AG04450 (cell line): ENCODE measurements around the gene MYL2. TPM values are rescaled to one million over a fixed set of nuclear protein-coding genes. Genes with fewer than 3 reads are reported as not detected.

Source experiments
- CTCF ChIA-PET: fragments of 300-600, 350-600 bp; formaldehyde crosslinking; extraction: SDS; loops from one replicate; lab custom pipeline; 2022; ENCODE audit warnings: antibody characterized with exemption, inconsistent platforms; lab: Charles Lee
- POLR2A ChIA-PET: fragments of 350-600 bp; formaldehyde crosslinking; extraction: SDS; loops from one replicate; lab custom pipeline; 2021; ENCODE audit warnings: antibody characterized with exemption, inconsistent platforms; lab: Yijun Ruan, JAX
- DNase-seq: peaks from one replicate; pipeline ENCODE4 v3.0.0-alpha.2; 2011; ENCODE audit warnings: low read depth, low spot score
- H3K27ac ChIP-seq: one replicate; pipeline ENCODE4 v1.5.1; 2012; ENCODE audit warnings: low read depth, low read length, control low read depth
- H3K27me3 ChIP-seq: one replicate; pipeline ENCODE4 v1.6.0; 2012; ENCODE audit warnings: low read length; ENCODE audit not compliant: control insufficient read depth, insufficient read depth
- H3K4me3 ChIP-seq: 2 replicates; pipeline ENCODE4 v1.5.1; 2011; ENCODE audit warnings: mild to moderate bottlenecking, low read depth, low read length, control low read depth
- H3K9me3 ChIP-seq: 2 replicates; pipeline ENCODE4 v1.5.1; 2012; ENCODE audit warnings: low read length; ENCODE audit not compliant: control insufficient read depth, insufficient read depth
- polyA plus RNA-seq: library from polyadenylated mRNA; depleted of rRNA; stranded (reverse); fragments of >200 nt; gene quantifications from 2 replicates; pipeline ENCODE4 v1.2.3, GENCODE V29; 2011
- TF ChIP-seq, protein P1 (sequence below): IDR thresholded peaks from 2 replicates; pipeline ENCODE4 v1.5.1; 2011; ENCODE audit warnings: low read depth, low read length, control low read depth, inconsistent platforms

The MYL2 gene
- polyA plus RNA-seq, 1 experiment: not detected

DNA sequence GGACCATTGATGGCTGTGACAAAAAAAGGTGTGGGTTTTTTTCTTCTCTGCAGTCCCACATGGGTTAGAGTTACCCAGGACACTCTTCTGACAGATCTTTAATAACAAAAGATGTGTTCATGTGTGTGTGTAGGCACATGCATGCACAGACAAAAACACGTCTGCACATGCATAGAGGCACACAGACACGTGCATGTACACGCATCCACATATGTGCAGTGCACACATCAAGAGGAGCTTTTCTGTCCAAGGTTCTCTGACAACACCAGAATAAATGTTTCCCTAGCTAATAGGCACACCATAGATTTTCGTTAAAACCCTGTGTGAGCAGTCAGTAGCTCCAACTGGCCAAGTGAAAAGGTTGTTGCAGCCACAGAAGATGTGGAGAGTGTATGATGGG, 2.8 kb upstream of the MYL2 start:
- Histone ChIP-seq H3K4me3 (no peak overlapping the region), H3K9me3 (no peaks in the 10 kb centered on the region), H3K27me3 (peaks cover 9% of the 10 kb centered on the region), H3K27ac (no peak overlapping the region)
- TF ChIP-seq, protein P1, sequence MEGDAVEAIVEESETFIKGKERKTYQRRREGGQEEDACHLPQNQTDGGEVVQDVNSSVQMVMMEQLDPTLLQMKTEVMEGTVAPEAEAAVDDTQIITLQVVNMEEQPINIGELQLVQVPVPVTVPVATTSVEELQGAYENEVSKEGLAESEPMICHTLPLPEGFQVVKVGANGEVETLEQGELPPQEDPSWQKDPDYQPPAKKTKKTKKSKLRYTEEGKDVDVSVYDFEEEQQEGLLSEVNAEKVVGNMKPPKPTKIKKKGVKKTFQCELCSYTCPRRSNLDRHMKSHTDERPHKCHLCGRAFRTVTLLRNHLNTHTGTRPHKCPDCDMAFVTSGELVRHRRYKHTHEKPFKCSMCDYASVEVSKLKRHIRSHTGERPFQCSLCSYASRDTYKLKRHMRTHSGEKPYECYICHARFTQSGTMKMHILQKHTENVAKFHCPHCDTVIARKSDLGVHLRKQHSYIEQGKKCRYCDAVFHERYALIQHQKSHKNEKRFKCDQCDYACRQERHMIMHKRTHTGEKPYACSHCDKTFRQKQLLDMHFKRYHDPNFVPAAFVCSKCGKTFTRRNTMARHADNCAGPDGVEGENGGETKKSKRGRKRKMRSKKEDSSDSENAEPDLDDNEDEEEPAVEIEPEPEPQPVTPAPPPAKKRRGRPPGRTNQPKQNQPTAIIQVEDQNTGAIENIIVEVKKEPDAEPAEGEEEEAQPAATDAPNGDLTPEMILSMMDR: no peak
- CTCF ChIA-PET: interaction anchor here (1.0 kb wide), 1 partner anchor 9 kb away, joined by 3 read pairs; no protein-coding TSS in a partner anchor
- POLR2A ChIA-PET: no interaction called here
- DNase-seq: no peak

DNA sequence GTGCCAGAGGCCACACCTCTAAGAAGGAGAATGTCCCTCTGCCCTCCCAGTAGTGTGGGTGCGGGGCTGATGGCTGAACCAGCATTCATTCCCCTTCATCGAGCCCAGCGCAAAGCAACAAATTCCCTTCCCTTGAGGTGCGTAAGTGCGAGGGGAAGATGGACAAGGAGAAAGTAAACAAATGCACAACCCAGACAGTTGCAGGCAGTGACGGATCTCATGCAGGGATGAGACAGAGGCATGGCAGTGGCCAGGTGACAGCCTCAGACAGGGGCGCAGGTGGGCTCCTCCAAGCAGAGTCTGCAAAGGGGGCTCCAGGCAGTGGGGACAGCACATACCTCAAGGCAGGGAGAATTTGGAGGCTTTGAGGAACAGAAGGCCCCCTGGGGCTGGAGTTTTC, 2.3 kb upstream of the MYL2 start:
- Histone ChIP-seq H3K4me3 (no peak overlapping the region), H3K9me3 (no peaks in the 10 kb centered on the region), H3K27ac (no peak overlapping the region), H3K27me3 (peaks cover 9% of the 10 kb centered on the region)
- ChIA-PET CTCF (interaction anchor here (1.0 kb wide), 1 partner anchor 10 kb away, joined by 3 read pairs; no protein-coding TSS in a partner anchor), POLR2A (no interaction called here)
- no peak for DNase-seq
- TF ChIP-seq, protein P1: no peak

DNA sequence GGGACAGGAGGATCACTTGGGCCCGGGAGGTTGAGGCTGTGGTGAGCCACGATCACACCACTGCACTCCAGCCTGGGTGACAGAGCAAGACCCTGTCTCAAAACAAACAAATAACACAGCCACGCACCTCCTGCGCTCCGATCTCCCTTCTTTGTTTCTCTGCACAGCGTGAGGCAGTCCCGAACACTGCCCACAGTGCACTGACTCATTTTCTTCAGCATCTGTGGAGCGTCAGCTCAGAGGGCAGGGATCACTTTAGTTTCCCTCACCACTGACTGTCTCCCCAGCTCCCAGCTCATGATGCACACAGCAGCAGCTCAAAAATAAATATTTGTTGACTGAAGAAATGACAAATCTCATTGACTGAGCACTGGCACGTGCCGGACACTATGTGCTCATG, 883 bp upstream of the MYL2 start:
- Histone ChIP-seq H3K4me3 (no peak overlapping the region), H3K27me3 (peaks cover 6% of the 10 kb centered on the region), H3K27ac (no peak overlapping the region), H3K9me3 (no peaks in the 10 kb centered on the region)
- POLR2A ChIA-PET: no interaction called here
- TF ChIP-seq, protein P1: no peak
- CTCF ChIA-PET: interaction anchor here (0.6 kb wide), 1 partner anchor 101 kb away, joined by 3 read pairs; no protein-coding TSS in a partner anchor
- no peak for DNase-seq

DNA sequence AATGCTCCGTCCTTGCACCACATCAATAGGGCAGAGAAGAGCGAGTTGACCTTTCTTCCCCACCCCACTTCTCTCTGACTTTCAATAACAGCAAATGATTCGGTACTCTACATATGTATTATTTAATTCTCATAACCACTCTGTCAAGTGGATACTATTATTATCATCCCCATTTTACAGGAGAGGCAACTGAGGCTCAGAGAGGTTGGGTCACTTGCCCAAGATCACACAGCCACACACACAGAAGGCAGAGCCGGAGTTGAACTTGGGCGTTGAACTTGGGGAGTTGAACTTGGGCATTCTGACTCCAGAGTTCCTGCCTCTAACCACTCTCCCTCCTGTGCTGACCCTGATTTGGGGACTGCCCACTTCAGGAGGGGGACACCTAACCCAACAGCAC, 659 bp downstream of the MYL2 start:
- no peaks in the 10 kb centered on the region for H3K27me3 ChIP-seq
- TF ChIP-seq, protein P1: no peak
- H3K27ac ChIP-seq: no peak overlapping the region
- no peaks in the 10 kb centered on the region for H3K9me3 ChIP-seq
- DNase-seq: no peak
- H3K4me3 ChIP-seq: no peak overlapping the region
- CTCF ChIA-PET: no interaction called here
- POLR2A ChIA-PET: no interaction called here

DNA sequence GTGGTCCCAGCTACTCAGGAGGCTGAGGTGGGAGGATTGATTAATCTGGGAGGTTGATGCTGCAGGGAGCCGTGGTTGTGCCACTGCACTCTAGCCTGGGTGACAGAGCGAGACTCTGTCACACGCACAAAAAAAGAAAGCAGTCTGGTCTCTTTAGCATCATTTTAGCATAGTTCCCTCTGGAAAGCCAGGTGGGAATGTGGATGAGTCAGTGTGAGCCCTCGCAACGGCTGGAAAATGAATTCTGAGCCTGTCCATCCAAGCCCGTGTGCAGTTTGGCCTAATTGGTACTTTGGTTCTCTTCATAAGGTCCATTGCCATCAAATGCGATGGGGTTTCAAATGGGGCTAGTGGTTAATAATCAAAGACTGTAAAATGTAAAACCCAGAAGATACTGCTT, 2.4 kb downstream of the MYL2 start:
- no peak overlapping the region for H3K4me3 ChIP-seq
- H3K9me3 ChIP-seq: no peaks in the 10 kb centered on the region
- no peaks in the 10 kb centered on the region for H3K27me3 ChIP-seq
- ChIA-PET POLR2A (no interaction called here), CTCF (no interaction called here)
- no peak for DNase-seq
- TF ChIP-seq, protein P1: no peak
- no peak overlapping the region for H3K27ac ChIP-seq
